Measurements from ENCODE around the gene HMGN3. TPM values are rescaled to one million over a fixed set of nuclear protein-coding genes. Genes with fewer than 3 reads are reported as not detected.

Gene HMGN3
- total and polyA plus RNA-seq, 3 donors from 2014 or later, result 132 to 157 (median 134) TPM

DNA sequence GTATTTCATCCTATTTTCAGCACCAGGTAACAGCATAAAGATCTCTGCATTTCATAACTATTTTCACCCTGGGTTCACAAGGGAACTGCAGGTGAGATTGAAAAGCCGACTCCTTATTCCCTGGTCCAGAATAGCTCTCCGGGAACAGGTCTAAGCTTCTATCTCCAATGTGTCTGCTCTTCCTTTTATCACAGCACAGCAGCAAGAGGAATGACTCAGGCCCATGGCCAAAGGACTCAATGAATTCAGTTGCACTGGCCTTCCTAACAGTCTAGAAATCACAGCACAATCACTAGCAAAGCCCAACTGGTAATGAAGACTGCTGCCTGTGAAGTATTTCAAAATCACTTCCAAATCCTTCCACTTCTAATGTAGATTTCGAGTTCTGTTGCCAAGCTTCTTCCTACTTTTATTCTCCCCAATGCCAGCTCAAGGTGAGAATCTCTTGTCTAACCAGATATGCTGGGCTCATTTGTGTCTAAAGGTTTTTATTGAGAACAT lies 30.7 kb downstream of the HMGN3 start:
- no peaks in the 10 kb centered on the region for H3K9me3 ChIP-seq
- 82 to 91% methylated on average over 3 of the region's 3 CpGs for WGBS, 2 donors
- H3K4me1 ChIP-seq, result no peaks in the 10 kb centered on the region
- H3K4me3 ChIP-seq, result no peak overlapping the region
- no peaks in the 10 kb centered on the region for H3K27me3 ChIP-seq
- H3K27ac ChIP-seq, result no peak overlapping the region
- TF ChIP-seq POLR2A (IDR thresholded peaks at IDR 0.05), result no peak
- TF ChIP-seq, protein P1, sequence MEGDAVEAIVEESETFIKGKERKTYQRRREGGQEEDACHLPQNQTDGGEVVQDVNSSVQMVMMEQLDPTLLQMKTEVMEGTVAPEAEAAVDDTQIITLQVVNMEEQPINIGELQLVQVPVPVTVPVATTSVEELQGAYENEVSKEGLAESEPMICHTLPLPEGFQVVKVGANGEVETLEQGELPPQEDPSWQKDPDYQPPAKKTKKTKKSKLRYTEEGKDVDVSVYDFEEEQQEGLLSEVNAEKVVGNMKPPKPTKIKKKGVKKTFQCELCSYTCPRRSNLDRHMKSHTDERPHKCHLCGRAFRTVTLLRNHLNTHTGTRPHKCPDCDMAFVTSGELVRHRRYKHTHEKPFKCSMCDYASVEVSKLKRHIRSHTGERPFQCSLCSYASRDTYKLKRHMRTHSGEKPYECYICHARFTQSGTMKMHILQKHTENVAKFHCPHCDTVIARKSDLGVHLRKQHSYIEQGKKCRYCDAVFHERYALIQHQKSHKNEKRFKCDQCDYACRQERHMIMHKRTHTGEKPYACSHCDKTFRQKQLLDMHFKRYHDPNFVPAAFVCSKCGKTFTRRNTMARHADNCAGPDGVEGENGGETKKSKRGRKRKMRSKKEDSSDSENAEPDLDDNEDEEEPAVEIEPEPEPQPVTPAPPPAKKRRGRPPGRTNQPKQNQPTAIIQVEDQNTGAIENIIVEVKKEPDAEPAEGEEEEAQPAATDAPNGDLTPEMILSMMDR (IDR thresholded peaks at IDR 0.05), result no peak
- no peak for DNase-seq
- intact Hi-C loops (cut with DNase I; ENCODE audit: low total_unique reads), result no loop called here
- no peaks in the 10 kb centered on the region for H3K36me3 ChIP-seq (ENCODE audit: low read depth, missing control alignments)

DNA sequence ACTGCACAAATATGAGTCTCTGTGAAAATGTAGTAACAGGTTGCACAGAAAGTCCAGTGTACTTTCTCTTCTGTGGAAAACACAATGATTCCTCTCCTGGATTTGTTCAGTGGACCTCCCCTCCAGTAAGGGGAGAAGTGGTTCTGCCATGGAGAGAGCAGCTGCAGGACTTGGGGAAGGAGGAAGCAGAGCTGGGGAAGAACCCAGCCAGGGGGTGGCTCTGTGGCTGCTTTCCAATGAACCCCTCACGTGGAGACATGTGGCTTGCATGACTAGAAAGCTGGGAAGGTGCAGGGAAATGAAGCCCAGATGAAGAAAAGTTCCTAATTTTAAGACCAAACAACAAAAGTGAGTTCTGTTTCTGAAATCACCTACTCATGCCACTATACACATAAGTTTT lies 31.9 kb downstream of the HMGN3 start:
- intact Hi-C loops (cut with DNase I; ENCODE audit: low total_unique reads), result no loop called here

DNA sequence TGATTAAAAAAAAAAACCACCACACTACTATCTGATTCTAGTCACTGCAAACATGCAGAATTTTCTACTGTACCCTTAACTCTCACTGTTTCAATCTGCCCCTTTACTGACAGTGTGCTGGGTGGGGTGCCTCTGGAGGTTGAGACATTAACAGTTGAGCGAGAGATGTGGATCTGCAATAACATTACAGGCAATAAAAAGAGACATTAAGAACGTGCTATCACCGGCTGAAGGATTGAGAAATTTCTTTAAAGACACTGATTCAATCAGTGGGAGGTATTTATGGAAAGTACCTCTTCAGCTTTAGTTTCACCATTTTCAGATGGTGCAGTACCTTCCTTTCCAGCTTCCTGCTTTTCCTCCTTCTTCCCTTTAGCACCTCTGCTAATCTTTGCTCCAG lies 32.5 kb downstream of the HMGN3 start:
- Histone ChIP-seq H3K27me3 (no peaks in the 10 kb centered on the region), H3K4me1 (no peaks in the 10 kb centered on the region), H3K36me3 (ENCODE audit: low read depth, missing control alignments) (no peaks in the 10 kb centered on the region), H3K9me3 (no peaks in the 10 kb centered on the region), H3K27ac (no peak overlapping the region), H3K4me3 (no peak overlapping the region)
- 82 to 88% methylated on average over 3 of the region's 3 CpGs for WGBS, 2 donors
- DNase-seq, result no peak
- TF ChIP-seq, protein P1 (IDR thresholded peaks at IDR 0.05), result no peak
- no peak for TF ChIP-seq POLR2A (IDR thresholded peaks at IDR 0.05)
- intact Hi-C loops (cut with DNase I; ENCODE audit: low total_unique reads), result no loop called here

More for the DNA sequence above, 31.9 kb downstream of the HMGN3 start:
- WGBS, 2 donors, result 81 to 85% methylated on average over 1 of the region's 1 CpG
- Histone ChIP-seq H3K27me3 (no peaks in the 10 kb centered on the region), H3K4me1 (no peaks in the 10 kb centered on the region), H3K27ac (no peak overlapping the region), H3K36me3 (ENCODE audit: low read depth, missing control alignments) (no peaks in the 10 kb centered on the region), H3K9me3 (no peaks in the 10 kb centered on the region), H3K4me3 (no peak overlapping the region)
- DNase-seq, result no peak
- TF ChIP-seq, protein P1 (IDR thresholded peaks at IDR 0.05), result no peak
- no peak for TF ChIP-seq POLR2A (IDR thresholded peaks at IDR 0.05)

DNA sequence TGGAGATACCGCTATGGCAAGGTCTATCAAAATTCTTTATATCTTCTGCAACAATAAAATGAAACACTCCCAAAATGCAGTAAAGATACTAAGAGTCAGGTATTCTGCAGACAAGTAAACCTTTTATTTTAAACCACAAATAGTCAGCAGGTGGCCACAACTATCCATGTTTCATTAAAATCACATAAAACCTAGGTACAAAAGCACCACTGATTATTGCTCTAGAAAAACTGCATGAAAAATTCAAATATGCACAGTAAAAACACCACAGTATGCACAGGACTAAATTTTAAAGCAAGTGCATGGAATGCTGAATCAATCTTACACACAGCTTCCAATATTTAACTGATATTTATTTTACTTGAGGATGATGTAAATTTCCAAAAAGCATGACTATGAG lies 33.3 kb downstream of the HMGN3 start:
- no peak for TF ChIP-seq POLR2A (IDR thresholded peaks at IDR 0.05)
- intact Hi-C loops (cut with DNase I; ENCODE audit: low total_unique reads), result no loop called here

DNA sequence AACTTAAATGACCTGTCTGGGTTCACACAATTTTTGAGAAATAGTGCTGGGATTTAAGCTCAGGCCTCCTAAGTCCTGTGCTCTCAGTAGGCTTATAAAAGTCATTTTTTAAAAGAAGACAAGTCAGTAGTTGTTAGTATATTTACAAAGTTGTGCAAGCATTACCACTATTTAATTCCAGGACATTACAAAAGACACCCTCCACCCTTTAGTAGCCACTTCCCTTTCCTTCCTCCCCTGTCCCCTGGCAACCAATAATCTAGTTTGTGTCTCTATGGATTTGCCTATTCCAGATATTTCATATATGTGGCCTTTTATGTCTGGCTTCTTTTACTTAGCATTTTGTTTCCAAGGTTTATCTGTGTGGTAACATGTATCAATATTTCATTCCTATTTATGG lies 37.6 kb downstream of the HMGN3 start:
- intact Hi-C loops (cut with DNase I; ENCODE audit: low total_unique reads), result no loop called here
- Histone ChIP-seq H3K9me3 (no peaks in the 10 kb centered on the region), H3K4me3 (no peak overlapping the region), H3K4me1 (no peaks in the 10 kb centered on the region), H3K36me3 (ENCODE audit: low read depth, missing control alignments) (no peaks in the 10 kb centered on the region), H3K27me3 (no peaks in the 10 kb centered on the region), H3K27ac (no peak overlapping the region)
- no peak for TF ChIP-seq POLR2A (IDR thresholded peaks at IDR 0.05)
- TF ChIP-seq, protein P1 (IDR thresholded peaks at IDR 0.05), result no peak
- no peak for DNase-seq

More for the DNA sequence above, 33.3 kb downstream of the HMGN3 start:
- Histone ChIP-seq H3K36me3 (ENCODE audit: low read depth, missing control alignments) (no peaks in the 10 kb centered on the region), H3K4me1 (no peaks in the 10 kb centered on the region), H3K27me3 (no peaks in the 10 kb centered on the region), H3K9me3 (no peaks in the 10 kb centered on the region), H3K27ac (no peak overlapping the region), H3K4me3 (no peak overlapping the region)
- WGBS, 2 donors, result 80 to 83% methylated on average over 1 of the region's 1 CpG
- DNase-seq, result no peak
